HepG2 (cell line): Measurements from ENCODE around the gene UTP4.

ENCODE experiments used
- CHD2 ChIP-seq: IDR thresholded peaks from 2 replicates; pipeline ENCODE4 v1.6.1; 2011; ENCODE audit warnings: low read depth, low read length, improper control_type of control experiment
- MAFF ChIP-seq: IDR thresholded peaks from 2 replicates; pipeline ENCODE4 v1.6.1; 2011; ENCODE audit warnings: low read depth, low read length, improper control_type of control experiment
- POLR2A ChIP-seq, 2 experiments: IDR thresholded peaks; 2 replicates each; pipeline ENCODE4 v1.6.1; 2011; ENCODE audit warnings: low read depth in 2 of 2, low read length in 2 of 2, mild to moderate bottlenecking in 1 of 2, moderate library complexity in 1 of 2; ENCODE audit not compliant: insufficient read depth in 1 of 2
- POLR2AphosphoS5 ChIP-seq: IDR thresholded peaks from 2 replicates; pipeline ENCODE4 v1.6.1; 2012; ENCODE audit warnings: low read depth, low read length
- RBAK ChIP-seq: sonication (generic); formaldehyde crosslinking; IDR thresholded peaks from 2 replicates; pipeline ENCODE4 v1.5.1; 2020; ENCODE audit warnings: mild to moderate bottlenecking, missing genetic modification reagents
- SRSF1 ChIP-seq: fragments of 200-400 bp; formaldehyde crosslinking; optimal IDR thresholded peaks from 2 replicates; pipeline ENCODE3; 2017; ENCODE audit warnings: mild to moderate bottlenecking, low read depth, low read length, moderate library complexity
- ZNF10 ChIP-seq: sonication (generic); formaldehyde crosslinking; IDR thresholded peaks from 2 replicates; pipeline ENCODE4 v1.4.0; 2020; ENCODE audit warnings: mild to moderate bottlenecking, low read depth, missing genetic modification reagents, borderline replicate concordance
- ZNF207 ChIP-seq: fragments of 450-650 bp; IDR thresholded peaks from 2 replicates; pipeline ENCODE4 v1.6.1; 2016; ENCODE audit warnings: antibody characterized with exemption, borderline replicate concordance
- ZNF225 ChIP-seq: sonication (generic); formaldehyde crosslinking; IDR thresholded peaks from 2 replicates; pipeline ENCODE4 v1.4.0; 2020; ENCODE audit warnings: mild to moderate bottlenecking, missing genetic modification reagents
- ZNF776 ChIP-seq: sonication (generic); formaldehyde crosslinking; IDR thresholded peaks from 2 replicates; pipeline ENCODE4 v1.4.0; 2020; ENCODE audit warnings: mild to moderate bottlenecking, missing genetic modification reagents
- TF ChIP-seq, protein P1 (sequence below): sonication (generic); formaldehyde crosslinking; IDR thresholded peaks from one replicate; pipeline ENCODE4 v1.5.1; 2020; ENCODE audit warnings: mild to moderate bottlenecking, missing genetic modification reagents; ENCODE audit errors: not compliant biosample characterization
- TF ChIP-seq, protein P2 (sequence below), 2 experiments: sonication (generic) in 1 of 2; formaldehyde crosslinking in 1 of 2; IDR thresholded peaks; 2 replicates each; pipeline versions ENCODE4 v1.6.1 to v1.9.0; 2014 to 2022; ENCODE audit warnings: antibody characterized with exemption in 1 of 2, borderline replicate concordance in 1 of 2, inconsistent platforms in 1 of 2, low read depth in 1 of 2, missing genetic modification reagents in 1 of 2
- TF ChIP-seq, protein P3 (sequence below): sonication (generic); formaldehyde crosslinking; IDR thresholded peaks from 2 replicates; pipeline ENCODE4 v1.4.0; 2020; ENCODE audit warnings: missing genetic modification reagents

DNA sequence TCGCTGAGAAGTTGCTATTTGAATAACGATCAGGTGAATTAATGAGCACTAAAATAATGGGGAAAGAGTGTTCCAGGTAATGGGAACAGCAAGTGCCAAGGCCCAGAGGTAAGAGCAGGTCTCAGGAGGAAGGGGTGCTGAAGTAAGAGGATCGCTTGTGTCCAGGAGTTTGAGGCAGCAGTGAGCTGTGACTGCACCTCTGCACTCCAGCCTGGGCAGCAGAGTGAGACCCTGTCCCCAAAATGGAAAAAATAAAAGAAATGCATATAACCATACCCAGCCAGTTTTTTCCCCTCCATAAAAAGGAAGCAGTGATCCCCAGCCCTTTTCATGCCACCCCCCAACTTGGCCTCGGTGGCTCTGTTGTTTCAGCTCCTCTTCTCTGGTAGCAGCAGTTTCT is 43.8 kb upstream of the UTP4 start:
- TF ChIP-seq POLR2AphosphoS5 = no peak
- no peak for TF ChIP-seq POLR2A (IDR thresholded peaks at IDR 0.05; ENCODE audit: insufficient read depth in 1 of 2, low read depth in 2 of 2, low read length in 2 of 2)
- no peak for TF ChIP-seq ZNF10
- no peak for TF ChIP-seq SRSF1
- TF ChIP-seq ZNF225 (CRISPR knock-in tag) = no peak
- TF ChIP-seq, protein P1, sequence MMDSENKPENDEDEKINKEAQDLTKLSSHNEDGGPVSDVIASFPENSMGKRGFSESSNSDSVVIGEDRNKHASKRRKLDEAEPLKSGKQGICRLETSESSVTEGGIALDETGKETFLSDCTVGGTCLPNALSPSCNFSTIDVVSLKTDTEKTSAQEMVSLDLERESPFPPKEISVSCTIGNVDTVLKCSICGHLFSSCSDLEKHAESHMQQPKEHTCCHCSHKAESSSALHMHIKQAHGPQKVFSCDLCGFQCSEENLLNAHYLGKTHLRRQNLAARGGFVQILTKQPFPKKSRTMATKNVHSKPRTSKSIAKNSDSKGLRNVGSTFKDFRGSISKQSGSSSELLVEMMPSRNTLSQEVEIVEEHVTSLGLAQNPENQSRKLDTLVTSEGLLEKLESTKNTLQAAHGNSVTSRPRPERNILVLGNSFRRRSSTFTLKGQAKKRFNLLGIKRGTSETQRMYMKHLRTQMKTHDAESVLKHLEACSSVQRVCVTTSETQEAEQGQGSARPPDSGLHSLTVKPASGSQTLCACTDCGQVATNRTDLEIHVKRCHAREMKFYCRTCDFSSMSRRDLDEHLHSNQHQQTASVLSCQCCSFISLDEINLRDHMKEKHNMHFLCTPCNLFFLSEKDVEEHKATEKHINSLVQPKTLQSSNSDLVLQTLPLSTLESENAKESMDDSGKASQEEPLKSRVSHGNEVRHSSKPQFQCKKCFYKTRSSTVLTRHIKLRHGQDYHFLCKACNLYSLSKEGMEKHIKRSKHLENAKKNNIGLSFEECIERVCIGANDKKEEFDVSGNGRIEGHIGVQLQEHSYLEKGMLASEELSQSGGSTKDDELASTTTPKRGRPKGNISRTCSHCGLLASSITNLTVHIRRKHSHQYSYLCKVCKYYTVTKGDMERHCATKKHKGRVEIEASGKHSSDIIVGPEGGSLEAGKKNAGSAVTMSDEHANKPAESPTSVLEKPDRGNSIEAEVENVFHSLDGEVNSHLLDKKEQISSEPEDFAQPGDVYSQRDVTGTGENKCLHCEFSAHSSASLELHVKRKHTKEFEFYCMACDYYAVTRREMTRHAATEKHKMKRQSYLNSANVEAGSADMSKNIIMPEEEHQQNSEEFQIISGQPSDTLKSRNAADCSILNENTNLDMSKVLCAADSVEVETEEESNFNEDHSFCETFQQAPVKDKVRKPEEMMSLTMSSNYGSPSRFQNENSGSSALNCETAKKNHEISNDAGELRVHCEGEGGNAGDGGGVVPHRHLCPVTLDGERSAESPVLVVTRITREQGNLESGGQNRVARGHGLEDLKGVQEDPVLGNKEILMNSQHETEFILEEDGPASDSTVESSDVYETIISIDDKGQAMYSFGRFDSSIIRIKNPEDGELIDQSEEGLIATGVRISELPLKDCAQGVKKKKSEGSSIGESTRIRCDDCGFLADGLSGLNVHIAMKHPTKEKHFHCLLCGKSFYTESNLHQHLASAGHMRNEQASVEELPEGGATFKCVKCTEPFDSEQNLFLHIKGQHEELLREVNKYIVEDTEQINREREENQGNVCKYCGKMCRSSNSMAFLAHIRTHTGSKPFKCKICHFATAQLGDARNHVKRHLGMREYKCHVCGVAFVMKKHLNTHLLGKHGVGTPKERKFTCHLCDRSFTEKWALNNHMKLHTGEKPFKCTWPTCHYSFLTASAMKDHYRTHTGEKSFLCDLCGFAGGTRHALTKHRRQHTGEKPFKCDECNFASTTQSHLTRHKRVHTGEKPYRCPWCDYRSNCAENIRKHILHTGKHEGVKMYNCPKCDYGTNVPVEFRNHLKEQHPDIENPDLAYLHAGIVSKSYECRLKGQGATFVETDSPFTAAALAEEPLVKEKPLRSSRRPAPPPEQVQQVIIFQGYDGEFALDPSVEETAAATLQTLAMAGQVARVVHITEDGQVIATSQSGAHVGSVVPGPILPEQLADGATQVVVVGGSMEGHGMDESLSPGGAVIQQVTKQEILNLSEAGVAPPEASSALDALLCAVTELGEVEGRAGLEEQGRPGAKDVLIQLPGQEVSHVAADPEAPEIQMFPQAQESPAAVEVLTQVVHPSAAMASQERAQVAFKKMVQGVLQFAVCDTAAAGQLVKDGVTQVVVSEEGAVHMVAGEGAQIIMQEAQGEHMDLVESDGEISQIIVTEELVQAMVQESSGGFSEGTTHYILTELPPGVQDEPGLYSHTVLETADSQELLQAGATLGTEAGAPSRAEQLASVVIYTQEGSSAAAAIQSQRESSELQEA = no peak
- TF ChIP-seq RBAK (CRISPR knock-in tag) = no peak
- TF ChIP-seq, protein P2, sequence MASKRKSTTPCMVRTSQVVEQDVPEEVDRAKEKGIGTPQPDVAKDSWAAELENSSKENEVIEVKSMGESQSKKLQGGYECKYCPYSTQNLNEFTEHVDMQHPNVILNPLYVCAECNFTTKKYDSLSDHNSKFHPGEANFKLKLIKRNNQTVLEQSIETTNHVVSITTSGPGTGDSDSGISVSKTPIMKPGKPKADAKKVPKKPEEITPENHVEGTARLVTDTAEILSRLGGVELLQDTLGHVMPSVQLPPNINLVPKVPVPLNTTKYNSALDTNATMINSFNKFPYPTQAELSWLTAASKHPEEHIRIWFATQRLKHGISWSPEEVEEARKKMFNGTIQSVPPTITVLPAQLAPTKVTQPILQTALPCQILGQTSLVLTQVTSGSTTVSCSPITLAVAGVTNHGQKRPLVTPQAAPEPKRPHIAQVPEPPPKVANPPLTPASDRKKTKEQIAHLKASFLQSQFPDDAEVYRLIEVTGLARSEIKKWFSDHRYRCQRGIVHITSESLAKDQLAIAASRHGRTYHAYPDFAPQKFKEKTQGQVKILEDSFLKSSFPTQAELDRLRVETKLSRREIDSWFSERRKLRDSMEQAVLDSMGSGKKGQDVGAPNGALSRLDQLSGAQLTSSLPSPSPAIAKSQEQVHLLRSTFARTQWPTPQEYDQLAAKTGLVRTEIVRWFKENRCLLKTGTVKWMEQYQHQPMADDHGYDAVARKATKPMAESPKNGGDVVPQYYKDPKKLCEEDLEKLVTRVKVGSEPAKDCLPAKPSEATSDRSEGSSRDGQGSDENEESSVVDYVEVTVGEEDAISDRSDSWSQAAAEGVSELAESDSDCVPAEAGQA (IDR thresholded peaks at IDR 0.05; ENCODE audit: low read depth) = no peak
- TF ChIP-seq, protein P2 (CRISPR knock-in tag; IDR thresholded peaks at IDR 0.05; ENCODE audit: borderline replicate concordance) = no peak
- TF ChIP-seq, protein P3, sequence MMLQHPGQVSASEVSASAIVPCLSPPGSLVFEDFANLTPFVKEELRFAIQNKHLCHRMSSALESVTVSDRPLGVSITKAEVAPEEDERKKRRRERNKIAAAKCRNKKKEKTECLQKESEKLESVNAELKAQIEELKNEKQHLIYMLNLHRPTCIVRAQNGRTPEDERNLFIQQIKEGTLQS (CRISPR knock-in tag) = no peak
- no peak for TF ChIP-seq ZNF207
- no peak for TF ChIP-seq MAFF
- TF ChIP-seq ZNF776 (CRISPR knock-in tag) = no peak
- no peak for TF ChIP-seq CHD2
